Glutamatergic neuron (in vitro differentiated cells): ENCODE measurements around the gene GABPB2. TPM values are rescaled to one million over a fixed set of nuclear protein-coding genes. Genes with fewer than 3 reads are reported as not detected.
A peak's percentile ranks its signal among the peaks of the same experiment; 100 is the strongest.

Experiments used
- DNase-seq: peaks from one replicate; pipeline ENCODE4 v3.0.0; 2022
- H3K27ac Mint-ChIP-seq: one replicate; pipeline ENCODE4 v1.8.0; 2020; ENCODE audit warnings: mild to moderate bottlenecking, mixed read lengths, inconsistent platforms; ENCODE audit not compliant: unreplicated experiment
- H3K27me3 Mint-ChIP-seq: one replicate; pipeline ENCODE4 v1.8.0; 2020; ENCODE audit warnings: mild to moderate bottlenecking, moderate library complexity, mixed read lengths, inconsistent platforms; ENCODE audit not compliant: unreplicated experiment
- H3K36me3 Mint-ChIP-seq: one replicate; pipeline ENCODE4 v1.8.0; 2020; ENCODE audit warnings: mild to moderate bottlenecking, mixed read lengths, inconsistent platforms; ENCODE audit not compliant: unreplicated experiment
- H3K4me1 Mint-ChIP-seq: one replicate; pipeline ENCODE4 v1.8.0; 2020; ENCODE audit warnings: mild to moderate bottlenecking, low read depth, mixed read lengths, inconsistent platforms; ENCODE audit not compliant: unreplicated experiment
- H3K4me3 Mint-ChIP-seq: one replicate; pipeline ENCODE4 v1.8.0; 2020; ENCODE audit warnings: mild to moderate bottlenecking, mixed read lengths, inconsistent platforms; ENCODE audit not compliant: unreplicated experiment
- H3K9me3 Mint-ChIP-seq: one replicate; pipeline ENCODE4 v1.8.0; 2020; ENCODE audit warnings: mild to moderate bottlenecking, moderate library complexity, mixed read lengths, inconsistent platforms; ENCODE audit not compliant: unreplicated experiment
- CTCF ChIP-seq: fragments of 200-600 bp; sonication (generic); IDR thresholded peaks from one replicate; pipeline ENCODE4 v1.5.0; 2021; ENCODE audit not compliant: partially characterized antibody, unreplicated experiment
- total RNA-seq: library from RNA; stranded (reverse); fragmentation: NEBNext Ultra II Directional; extraction: Animal tissue kit (Norgen Biotek cat#: 25700); gene quantifications from one replicate; pipeline ENCODE4 v1.2.1, GENCODE V29; 2021; ENCODE audit not compliant: unreplicated experiment

The GABPB2 gene
- total RNA-seq, 1 donor from 2014 or later, result 5.4 TPM

GRCh38 chr1:151124763-151125403 is 54.3 kb downstream of the GABPB2 start:
- Mint-ChIP-seq H3K4me1 (peaks cover 8% of the 10 kb centered on the region), H3K9me3 (peaks cover 5% of the 10 kb centered on the region), H3K36me3 (no peaks in the 10 kb centered on the region), H3K27me3 (peaks cover 2% of the 10 kb centered on the region), H3K4me3 (no peak overlapping the region), H3K27ac (peak overlapping the region; percentile 56)
- DNase-seq, result no peak
- no peak for TF ChIP-seq CTCF

GRCh38 chr1:151128800-151129199 is 58.2 kb downstream of the GABPB2 start:
- H3K27me3 Mint-ChIP-seq, result peaks cover 11% of the 10 kb centered on the region
- TF ChIP-seq CTCF, result no peak
- peaks cover 11% of the 10 kb centered on the region for H3K9me3 Mint-ChIP-seq
- no peaks in the 10 kb centered on the region for H3K36me3 Mint-ChIP-seq
- no peak for DNase-seq
- peak overlapping the region; percentile 23 for H3K4me3 Mint-ChIP-seq
- H3K27ac Mint-ChIP-seq, result no peak overlapping the region
- H3K4me1 Mint-ChIP-seq, result peaks cover 17% of the 10 kb centered on the region

- TF ChIP-seq CTCF, result no peak
- H3K27ac Mint-ChIP-seq, result no peak overlapping the region
- H3K27me3 Mint-ChIP-seq, result peaks cover 19% of the 10 kb centered on the region
- H3K4me1 Mint-ChIP-seq, result peaks cover 11% of the 10 kb centered on the region
- H3K4me3 Mint-ChIP-seq, result peak overlapping the region; percentile 73
- peaks cover 13% of the 10 kb centered on the region for H3K9me3 Mint-ChIP-seq
- DNase-seq, result peak; percentile 72
- H3K36me3 Mint-ChIP-seq, result peaks cover 7% of the 10 kb centered on the region
Measured at GRCh38 chr1:151130987-151131586, 60.5 kb downstream of the GABPB2 start.

GRCh38 chr1:151131701-151132334 is 61.3 kb downstream of the GABPB2 start:
- Mint-ChIP-seq H3K4me3 (peak overlapping the region; percentile 73), H3K27me3 (peaks cover 20% of the 10 kb centered on the region), H3K9me3 (peaks cover 13% of the 10 kb centered on the region), H3K36me3 (peaks cover 12% of the 10 kb centered on the region), H3K27ac (no peak overlapping the region), H3K4me1 (peaks cover 11% of the 10 kb centered on the region)
- no peak for TF ChIP-seq CTCF
- DNase-seq, result peak; percentile 60
